Measurements from ENCODE around the gene KLHL1.

DNA sequence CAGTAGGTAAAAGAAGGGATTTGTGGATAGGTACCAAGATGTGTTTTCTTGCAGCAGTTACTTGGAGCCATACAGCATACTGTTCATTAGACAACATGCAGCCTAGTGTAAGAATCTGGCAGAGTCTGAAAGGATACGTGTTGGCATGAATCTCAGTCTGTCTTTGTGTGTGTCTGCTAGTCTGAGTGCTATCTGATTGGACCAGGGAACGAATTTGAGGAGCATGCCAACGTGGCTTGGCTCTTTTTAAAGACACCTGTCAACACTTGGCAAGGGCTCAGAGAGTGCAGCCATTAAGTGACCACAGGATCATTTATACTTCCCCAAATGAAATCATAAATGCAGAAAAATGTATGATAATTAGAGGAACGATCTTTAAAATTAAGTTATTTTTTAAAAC is 28.2 kb downstream of the KLHL1 start:
- TF ChIP-seq POLR2A (IDR thresholded peaks at IDR 0.05) = no peak
- TF ChIP-seq, protein P1, sequence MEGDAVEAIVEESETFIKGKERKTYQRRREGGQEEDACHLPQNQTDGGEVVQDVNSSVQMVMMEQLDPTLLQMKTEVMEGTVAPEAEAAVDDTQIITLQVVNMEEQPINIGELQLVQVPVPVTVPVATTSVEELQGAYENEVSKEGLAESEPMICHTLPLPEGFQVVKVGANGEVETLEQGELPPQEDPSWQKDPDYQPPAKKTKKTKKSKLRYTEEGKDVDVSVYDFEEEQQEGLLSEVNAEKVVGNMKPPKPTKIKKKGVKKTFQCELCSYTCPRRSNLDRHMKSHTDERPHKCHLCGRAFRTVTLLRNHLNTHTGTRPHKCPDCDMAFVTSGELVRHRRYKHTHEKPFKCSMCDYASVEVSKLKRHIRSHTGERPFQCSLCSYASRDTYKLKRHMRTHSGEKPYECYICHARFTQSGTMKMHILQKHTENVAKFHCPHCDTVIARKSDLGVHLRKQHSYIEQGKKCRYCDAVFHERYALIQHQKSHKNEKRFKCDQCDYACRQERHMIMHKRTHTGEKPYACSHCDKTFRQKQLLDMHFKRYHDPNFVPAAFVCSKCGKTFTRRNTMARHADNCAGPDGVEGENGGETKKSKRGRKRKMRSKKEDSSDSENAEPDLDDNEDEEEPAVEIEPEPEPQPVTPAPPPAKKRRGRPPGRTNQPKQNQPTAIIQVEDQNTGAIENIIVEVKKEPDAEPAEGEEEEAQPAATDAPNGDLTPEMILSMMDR (IDR thresholded peaks at IDR 0.05) = no peak
